ENCODE data around the gene CLEC19A. TPM values are rescaled to one million over a fixed set of nuclear protein-coding genes. Genes with fewer than 3 reads are reported as not detected.

CLEC19A gene
- total RNA-seq, 1 experiment from 2014 or later: 0.41 TPM

DNA sequence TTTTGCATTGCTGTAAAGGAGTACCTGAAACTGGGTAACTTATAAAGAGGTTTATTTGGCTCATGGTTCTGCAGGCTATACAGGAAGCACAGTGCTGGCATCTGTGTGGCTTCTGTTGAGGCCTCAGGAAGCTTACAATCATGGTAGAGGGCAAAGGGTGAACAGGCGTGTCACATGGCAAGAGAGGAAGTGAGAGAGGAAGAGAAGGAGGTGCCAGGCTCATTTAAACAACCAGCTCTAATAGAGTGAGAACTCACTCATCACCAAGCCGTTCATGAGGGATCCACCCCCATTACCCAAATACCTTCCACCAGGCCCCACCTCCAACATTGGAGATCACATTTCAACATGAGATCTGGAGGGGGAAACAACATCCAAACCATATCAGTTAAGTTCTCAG, 16.4 kb upstream of the CLEC19A start:
- ChIA-PET POLR2A (ENCODE audit: unreplicated experiment) (no interaction called here), CTCF (no interaction called here)
- DNase-seq: no peak
- no peak overlapping the region for H3K4me3 ChIP-seq
- no TSS peak for BruUV-seq (replicated peaks)
- no peak for TF ChIP-seq EZH2 (IDR thresholded peaks at IDR 0.05; ENCODE audit: low read depth)
- TF ChIP-seq, protein P1, sequence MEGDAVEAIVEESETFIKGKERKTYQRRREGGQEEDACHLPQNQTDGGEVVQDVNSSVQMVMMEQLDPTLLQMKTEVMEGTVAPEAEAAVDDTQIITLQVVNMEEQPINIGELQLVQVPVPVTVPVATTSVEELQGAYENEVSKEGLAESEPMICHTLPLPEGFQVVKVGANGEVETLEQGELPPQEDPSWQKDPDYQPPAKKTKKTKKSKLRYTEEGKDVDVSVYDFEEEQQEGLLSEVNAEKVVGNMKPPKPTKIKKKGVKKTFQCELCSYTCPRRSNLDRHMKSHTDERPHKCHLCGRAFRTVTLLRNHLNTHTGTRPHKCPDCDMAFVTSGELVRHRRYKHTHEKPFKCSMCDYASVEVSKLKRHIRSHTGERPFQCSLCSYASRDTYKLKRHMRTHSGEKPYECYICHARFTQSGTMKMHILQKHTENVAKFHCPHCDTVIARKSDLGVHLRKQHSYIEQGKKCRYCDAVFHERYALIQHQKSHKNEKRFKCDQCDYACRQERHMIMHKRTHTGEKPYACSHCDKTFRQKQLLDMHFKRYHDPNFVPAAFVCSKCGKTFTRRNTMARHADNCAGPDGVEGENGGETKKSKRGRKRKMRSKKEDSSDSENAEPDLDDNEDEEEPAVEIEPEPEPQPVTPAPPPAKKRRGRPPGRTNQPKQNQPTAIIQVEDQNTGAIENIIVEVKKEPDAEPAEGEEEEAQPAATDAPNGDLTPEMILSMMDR (conservative IDR thresholded peaks at IDR 0.05): no peak
- H3K9me2 ChIP-seq (ENCODE audit: insufficient read depth): no peaks in the 10 kb centered on the region
- no peak overlapping the region for H3K4me2 ChIP-seq
- H3K36me3 ChIP-seq (ENCODE audit: low read depth): no peaks in the 10 kb centered on the region
- no peaks in the 10 kb centered on the region for H3K79me2 ChIP-seq (ENCODE audit: low read depth)
- intact Hi-C loops (cut with micrococcal nuclease; ENCODE audit: unreplicated experiment): no loop called here
- H2AFZ ChIP-seq: no peak overlapping the region
- no peaks in the 10 kb centered on the region for H3K27me3 ChIP-seq (ENCODE audit: insufficient read depth, low read depth)
- no peaks in the 10 kb centered on the region for H3K4me1 ChIP-seq (replicated peaks; ENCODE audit: insufficient read depth)
- no peaks in the 10 kb centered on the region for H3K9me3 ChIP-seq (ENCODE audit: insufficient read depth, low read depth)
- H3K27ac ChIP-seq: no peak overlapping the region
- H4K20me1 ChIP-seq (ENCODE audit: insufficient read depth): no peaks in the 10 kb centered on the region
- no peaks in the 10 kb centered on the region for H3F3A ChIP-seq (ENCODE audit: insufficient read depth, low read depth)

DNA sequence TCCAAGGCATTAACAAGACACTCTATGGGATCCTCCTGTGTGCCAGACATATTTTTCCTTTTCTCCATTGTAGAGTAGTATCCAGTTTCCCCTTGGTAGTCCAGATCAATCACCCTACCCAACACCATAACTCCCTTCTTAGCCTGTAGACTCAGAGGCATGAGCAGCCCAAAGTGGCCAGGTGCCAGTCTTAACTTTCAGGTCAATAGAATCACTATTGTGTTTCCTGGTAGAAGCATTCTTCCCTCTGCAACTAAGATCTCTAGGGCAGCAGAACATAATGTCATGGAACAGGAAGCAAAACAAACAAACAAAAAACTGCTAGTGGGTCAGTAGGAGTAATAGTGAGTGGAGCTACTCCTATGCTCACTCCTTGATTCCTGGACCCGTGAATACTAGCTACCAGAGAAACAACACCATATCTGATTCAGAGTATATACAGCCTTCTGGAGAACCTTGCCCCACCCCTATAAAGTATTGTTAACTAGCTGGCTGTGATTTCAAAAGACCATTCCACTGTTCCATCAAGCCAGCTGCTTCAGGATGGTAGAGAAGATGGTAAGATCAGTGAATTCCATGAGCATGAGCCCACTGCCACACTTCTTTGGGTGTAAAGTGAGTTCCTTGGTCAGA, 11.2 kb upstream of the CLEC19A start:
- no peak overlapping the region for H3K4me2 ChIP-seq
- no peaks in the 10 kb centered on the region for H3K27me3 ChIP-seq (ENCODE audit: insufficient read depth, low read depth)
- no peaks in the 10 kb centered on the region for H3K79me2 ChIP-seq (ENCODE audit: low read depth)
- POLR2A ChIA-PET (ENCODE audit: unreplicated experiment): interaction anchor here (0.6 kb wide), 1 partner anchor 167 kb away, joined by 4 read pairs; no protein-coding TSS in a partner anchor
- no peak for TF ChIP-seq EZH2 (IDR thresholded peaks at IDR 0.05; ENCODE audit: low read depth)
- TF ChIP-seq, protein P1 (conservative IDR thresholded peaks at IDR 0.05): no peak
- BruUV-seq (replicated peaks): no TSS peak
- H3K36me3 ChIP-seq (ENCODE audit: low read depth): no peaks in the 10 kb centered on the region
- H3K9me3 ChIP-seq (ENCODE audit: insufficient read depth, low read depth): no peaks in the 10 kb centered on the region
- no peaks in the 10 kb centered on the region for H3F3A ChIP-seq (ENCODE audit: insufficient read depth, low read depth)
- CTCF ChIA-PET: no interaction called here
- H2AFZ ChIP-seq: no peak overlapping the region
- no peak overlapping the region for H3K4me3 ChIP-seq
- no peaks in the 10 kb centered on the region for H4K20me1 ChIP-seq (ENCODE audit: insufficient read depth)
- no peaks in the 10 kb centered on the region for H3K9me2 ChIP-seq (ENCODE audit: insufficient read depth)
- intact Hi-C loops (cut with micrococcal nuclease; ENCODE audit: unreplicated experiment): no loop called here
- DNase-seq: no peak
- no peak overlapping the region for H3K27ac ChIP-seq
- H3K4me1 ChIP-seq (replicated peaks; ENCODE audit: insufficient read depth): no peaks in the 10 kb centered on the region

DNA sequence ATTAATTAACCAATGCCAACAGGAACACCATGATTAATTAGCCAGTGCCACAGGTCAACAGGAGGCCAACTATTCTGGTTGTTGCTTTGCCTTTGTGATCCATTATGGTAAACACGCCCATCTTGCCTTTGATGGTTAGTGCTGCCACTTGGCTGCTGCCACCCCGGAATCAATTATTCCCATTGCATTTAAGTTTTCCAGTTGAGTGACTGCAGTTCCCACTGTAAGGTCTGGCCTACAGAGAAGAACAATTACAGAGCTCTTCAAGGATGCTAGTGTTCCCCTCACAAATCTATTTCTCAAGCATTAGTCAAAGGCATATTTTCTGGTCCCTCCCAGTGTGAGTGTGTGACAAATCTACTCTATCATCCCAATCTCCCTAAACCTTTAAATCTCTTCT, 7.1 kb upstream of the CLEC19A start:
- Histone ChIP-seq H3K27me3 (ENCODE audit: insufficient read depth, low read depth) (no peaks in the 10 kb centered on the region), H3K4me3 (no peak overlapping the region), H3K79me2 (ENCODE audit: low read depth) (no peaks in the 10 kb centered on the region), H3K27ac (no peak overlapping the region), H3F3A (ENCODE audit: insufficient read depth, low read depth) (peaks cover 10% of the 10 kb centered on the region; the same call in 1 of the 2 replicates), H3K9me3 (ENCODE audit: insufficient read depth, low read depth) (no peaks in the 10 kb centered on the region), H2AFZ (no peak overlapping the region), H3K4me2 (no peak overlapping the region), H3K36me3 (ENCODE audit: low read depth) (no peaks in the 10 kb centered on the region), H4K20me1 (ENCODE audit: insufficient read depth) (no peaks in the 10 kb centered on the region), H3K9me2 (ENCODE audit: insufficient read depth) (no peaks in the 10 kb centered on the region), H3K4me1 (replicated peaks; ENCODE audit: insufficient read depth) (peaks cover 5% of the 10 kb centered on the region)
- intact Hi-C loops (cut with micrococcal nuclease; ENCODE audit: unreplicated experiment): no loop called here
- ChIA-PET CTCF (no interaction called here), POLR2A (ENCODE audit: unreplicated experiment) (no interaction called here)
- BruUV-seq (replicated peaks): no TSS peak
- DNase-seq: peak in 1 of 2 experiments; percentile 19
- no peak for TF ChIP-seq EZH2 (IDR thresholded peaks at IDR 0.05; ENCODE audit: low read depth)
- TF ChIP-seq, protein P1 (conservative IDR thresholded peaks at IDR 0.05): no peak

Measured in PC-9 (cell line).